GM12891 (cell line): Measurements from ENCODE around the gene GNG8.

Experiments
- PAX5 ChIP-seq: IDR thresholded peaks from 2 replicates; pipeline ENCODE4 v1.6.1; 2011; ENCODE audit warnings: low read length, moderate library complexity, mild to moderate bottlenecking; ENCODE audit not compliant: insufficient read depth, severe bottlenecking
- POLR2A ChIP-seq: IDR thresholded peaks from 2 replicates; pipeline ENCODE4 v1.6.1; 2011; ENCODE audit warnings: low read depth, low read length, control low read depth
- POLR2AphosphoS5 ChIP-seq: IDR thresholded peaks from 2 replicates; pipeline ENCODE4 v1.6.1; 2011; ENCODE audit warnings: low read depth, low read length, control low read depth
- POU2F2 ChIP-seq: IDR thresholded peaks from 2 replicates; pipeline ENCODE4 v1.6.1; 2011; ENCODE audit warnings: low read depth, mild to moderate bottlenecking, control low read depth, low read length, moderate library complexity
- SPI1 ChIP-seq: IDR thresholded peaks from 2 replicates; pipeline ENCODE4 v1.6.1; 2011; ENCODE audit warnings: low read depth, low read length, control low read depth
- TAF1 ChIP-seq: IDR thresholded peaks from 2 replicates; pipeline ENCODE4 v1.6.1; 2011; ENCODE audit warnings: low read depth, low read length, control low read depth

DNA sequence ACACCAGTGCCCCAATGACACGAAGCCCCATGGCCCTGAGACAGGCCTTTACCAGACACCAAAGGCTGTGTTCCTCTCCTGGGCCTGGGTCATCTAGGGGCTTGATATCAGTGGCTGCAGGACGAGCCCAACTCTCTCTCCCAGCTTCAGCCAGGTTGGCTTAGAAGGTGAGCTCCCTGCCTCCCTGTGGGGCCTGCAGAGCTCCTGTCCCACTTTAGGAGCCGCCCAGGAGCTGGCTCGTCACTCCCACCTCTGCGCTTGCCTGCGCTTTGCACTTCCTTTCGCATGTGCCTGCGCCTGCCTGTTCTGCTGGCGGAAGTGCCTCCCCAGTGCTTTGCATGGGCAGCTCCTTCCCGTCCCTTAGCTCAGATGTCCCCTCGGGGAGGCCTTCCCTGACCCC, 30.0 kb downstream of the GNG8 start:
- TF ChIP-seq POLR2A (no peak), TAF1 (no peak), POLR2AphosphoS5 (no peak), SPI1 (no peak), POU2F2 (no peak), PAX5 (no peak)
